Lung (tissue), 16 donors: ENCODE data around the gene OGG1. TPM values are rescaled to one million over a fixed set of nuclear protein-coding genes. Genes with fewer than 3 reads are reported as not detected.
A peak's percentile ranks its signal among the peaks of the same experiment; 100 is the strongest.

Source experiments
- ATAC-seq: fragments of 200-7000 bp; cut with Tn5 transposase; one replicate; pipeline ENCODE4 v1.9.1; 2020; ENCODE audit warnings: moderate number of reproducible peaks; ENCODE audit not compliant: insufficient read depth, low FRiP score
- DNase-seq, 3 donors: peaks; one replicate each; pipeline ENCODE4 v3.0.0-alpha.2; 2013 to 2017
- H3K27ac ChIP-seq, 2 donors: one replicate each; pipeline ENCODE4 v1.5.1; 2013; ENCODE audit warnings: mild to moderate bottlenecking in 2 of 2, moderate library complexity in 2 of 2, control low read depth in 1 of 2, inconsistent platforms in 1 of 2, low read depth in 1 of 2, low read length in 1 of 2
- H3K27me3 ChIP-seq, 3 donors: one replicate each; pipeline ENCODE4 v1.5.1; 2013; ENCODE audit warnings: low read length in 2 of 3; ENCODE audit not compliant: control insufficient read depth in 3 of 3, insufficient read depth in 3 of 3
- H3K36me3 ChIP-seq, 4 donors: one replicate each; pipeline ENCODE4 v1.5.1; 2013; ENCODE audit warnings: low read length in 4 of 4, mild to moderate bottlenecking in 1 of 4, moderate library complexity in 1 of 4; ENCODE audit not compliant: control insufficient read depth in 4 of 4, insufficient read depth in 4 of 4
- H3K4me1 ChIP-seq, 5 donors: one replicate each; pipeline ENCODE4 v1.5.1; 2013; ENCODE audit warnings: low read length in 5 of 5, mild to moderate bottlenecking in 2 of 5, moderate library complexity in 1 of 5; ENCODE audit not compliant: control insufficient read depth in 5 of 5, insufficient read depth in 5 of 5
- H3K4me3 ChIP-seq: one replicate; pipeline ENCODE4 v1.5.1; 2013; ENCODE audit warnings: mild to moderate bottlenecking, control low read depth, moderate library complexity
- H3K9ac ChIP-seq, 2 donors: one replicate each; pipeline ENCODE4 v1.5.1; 2013; ENCODE audit warnings: low read length in 2 of 2, control low read depth in 1 of 2; ENCODE audit not compliant: insufficient read depth in 1 of 2
- H3K9me3 ChIP-seq, 4 donors: one replicate each; pipeline ENCODE4 v1.5.1; 2013; ENCODE audit warnings: low read length in 3 of 4, mild to moderate bottlenecking in 1 of 4, moderate library complexity in 1 of 4; ENCODE audit not compliant: control insufficient read depth in 4 of 4, insufficient read depth in 3 of 4
- CTCF ChIP-seq: IDR thresholded peaks from 2 replicates; pipeline ENCODE4 v1.5.1; 2012; ENCODE audit warnings: mild to moderate bottlenecking; ENCODE audit errors: control extremely low read depth, extremely low read depth
- WGBS, 2 donors: extraction: QIAGEN DNeasy Blood & Tissue Kit; methylation state at CpG; one replicate each; pipeline ENCODE4 v1.1.7; 2013; 5-methylcytosine and 5-hydroxymethylcytosine counted together
- long read RNA-seq, 5 donors: transcript quantifications; one replicate each; lab custom pipeline, GENCODE V29; 2026
- polyA plus RNA-seq, 2 donors: library from polyadenylated mRNA; stranded (reverse); fragments of 200-250 nt; gene quantifications; one replicate each; pipeline ENCODE4 v1.2.1, GENCODE V29; 2013
- total RNA-seq, 2 donors: library from RNA; depleted of rRNA in 1 of 2; stranded (reverse); fragments of >200 nt in 1 of 2; gene quantifications; one replicate each; pipeline ENCODE4 v1.2.1, GENCODE V29; 2014 to 2021
- donor health status: control.
- donor health status: control.
- donor health status: Bipolar disorder and iron deficiency.
- donor health status: healthy.
- donor health status: DM: yes; HTN: yes; CAD: no.

Gene OGG1
- total RNA-seq (10 to 100 TPM; 29.3 to 31.2 TPM), polyA plus RNA-seq (10 to 100 TPM; 13.2 to 17.3 TPM)
- long read RNA-seq, donor 1, full-length matches to known transcripts = 93 of 101 reads
- long read RNA-seq, donor 1, partial matches to known transcripts = 8 of 101 reads
- long read RNA-seq, donor 1, other reads (novel, unspliced or antisense) = 0 of 101 reads
- long read RNA-seq, donor 2, full-length matches to known transcripts = 35 of 40 reads
- long read RNA-seq, donor 2, partial matches to known transcripts = 5 of 40 reads
- long read RNA-seq, donor 2, other reads (novel, unspliced or antisense) = 0 of 40 reads
- long read RNA-seq, donor 3, full-length matches to known transcripts = 48 of 48 reads
- long read RNA-seq, donor 3, partial matches to known transcripts = 0 of 48 reads
- long read RNA-seq, donor 3, other reads (novel, unspliced or antisense) = 0 of 48 reads
- long read RNA-seq, donor 4, full-length matches to known transcripts = 43 of 54 reads
- long read RNA-seq, donor 4, partial matches to known transcripts = 11 of 54 reads
- long read RNA-seq, donor 4, other reads (novel, unspliced or antisense) = 0 of 54 reads
- long read RNA-seq, donor 5, full-length matches to known transcripts = 75 of 179 reads
- long read RNA-seq, donor 5, partial matches to known transcripts = 39 of 179 reads
- long read RNA-seq, donor 5, other reads (novel, unspliced or antisense) = 65 of 179 reads

GRCh38 chr3:9749645-9750555 lies at the start of gene OGG1:
Gene OGG1 (plus strand): TSS chr3:9749952. CDS start chr3:9750287, 335 bp downstream.
- H3K9me3 ChIP-seq = no peaks in the 10 kb centered on the region
- 0% methylated on average over 59 to 60 of the region's 60 CpGs for WGBS, 2 donors
- no peaks in the 10 kb centered on the region for H3K27me3 ChIP-seq
- H3K27ac ChIP-seq = peak within 1 kb of the TSS; percentile 81 to 92
- H3K9ac ChIP-seq = peak within 1 kb of the TSS in 1 of 2 donors; percentile 68
- DNase-seq = peak; percentile 99 to 100 (median 100)
- H3K4me1 ChIP-seq = peaks cover 0 to 31% (median 9%) of the 10 kb centered on the region in 5 donors
- peak; percentile 98 for ATAC-seq
- H3K36me3 ChIP-seq = peaks cover 28 to 61% (median 42%) of the 10 kb centered on the region in 4 donors
- TF ChIP-seq CTCF = no peak
- peak within 1 kb of the TSS; percentile 61 for H3K4me3 ChIP-seq

GRCh38 chr3:9700536-9700935 lies 49.2 kb upstream of the OGG1 start:
- H3K36me3 ChIP-seq = peaks cover 7 to 56% (median 13%) of the 10 kb centered on the region in 4 donors
- WGBS, 2 donors = 79 to 91% methylated on average over 2 of the region's 2 CpGs
- no peak for DNase-seq

GRCh38 chr3:9701006-9701405 lies 48.7 kb upstream of the OGG1 start:
- no peak overlapping the region for H3K4me3 ChIP-seq
- ATAC-seq (no peak), DNase-seq (no peak)
- peaks cover 0 to 2% (median 0%) of the 10 kb centered on the region in 4 donors for H3K9me3 ChIP-seq
- 93 to 99% methylated on average over 7 of the region's 7 CpGs for WGBS, 2 donors
- peaks cover 7 to 52% (median 13%) of the 10 kb centered on the region in 4 donors for H3K36me3 ChIP-seq
- H3K27ac ChIP-seq = no peak overlapping the region
- TF ChIP-seq CTCF = no peak
- no peak overlapping the region for H3K9ac ChIP-seq
- peaks cover 0 to 15% (median 4%) of the 10 kb centered on the region in 3 donors for H3K27me3 ChIP-seq
- peaks cover 0 to 16% (median 0%) of the 10 kb centered on the region in 5 donors for H3K4me1 ChIP-seq

More at GRCh38 chr3:9700536-9700935, 49.2 kb upstream of the OGG1 start:
- no peak for ATAC-seq
- Histone ChIP-seq H3K9me3 (peaks cover 0 to 2% (median 0%) of the 10 kb centered on the region in 4 donors), H3K4me1 (peaks cover 0 to 16% (median 0%) of the 10 kb centered on the region in 5 donors), H3K9ac (no peak overlapping the region), H3K4me3 (no peak overlapping the region), H3K27me3 (peaks cover 0 to 11% (median 4%) of the 10 kb centered on the region in 3 donors), H3K27ac (no peak overlapping the region)
- no peak for TF ChIP-seq CTCF
